Forelimb muscle (tissue), 1 donor: ENCODE data around the gene VPS26A. TPM values are rescaled to one million over a fixed set of nuclear protein-coding genes. Genes with fewer than 3 reads are reported as not detected.
"Not testable (repeated sequence)": the region's sequence is repeated elsewhere in the genome, so short reads cannot be mapped to it uniquely, and the experiment has no call there.

ENCODE experiments used
- DNase-seq: peaks from one replicate; pipeline ENCODE4 v3.0.0-alpha.2; 2013; ENCODE audit warnings: low read depth
- polyA plus RNA-seq: library from polyadenylated mRNA; unstranded; fragments of 120-200 nt; gene quantifications from one replicate; pipeline ENCODE4 v1.2.1, GENCODE V29; 2013; ENCODE audit not compliant: insufficient read length

The VPS26A gene
- polyA plus RNA-seq, 1 donor = 41.6 TPM

- DNase-seq = no peak
These were observed 21.5 kb upstream of the VPS26A start for GRCh38 chr10:69102440-69102839.

- no peak for DNase-seq
These were observed 20.2 kb upstream of the VPS26A start for GRCh38 chr10:69103784-69104183.

GRCh38 chr10:69104994-69105790, 18.8 kb upstream of the VPS26A start:
- no peak for DNase-seq

GRCh38 chr10:69107176-69107490, 16.8 kb upstream of the VPS26A start:
- DNase-seq = no peak

GRCh38 chr10:69107699-69108098, 16.3 kb upstream of the VPS26A start:
- DNase-seq = no peak

GRCh38 chr10:69119896-69120295, 4.1 kb upstream of the VPS26A start:
- no peak for DNase-seq

- DNase-seq = no peak
These were observed 652 bp upstream of the VPS26A start for GRCh38 chr10:69123306-69123746.

- DNase-seq = no peak
These were observed 738 bp downstream of the VPS26A start for GRCh38 chr10:69124563-69125268.

GRCh38 chr10:69125554-69125953, 1.6 kb downstream of the VPS26A start:
- DNase-seq = no peak

GRCh38 chr10:69130251-69130650, 6.3 kb downstream of the VPS26A start:
- DNase-seq = no peak

- no peak for DNase-seq
These were observed 16.0 kb downstream of the VPS26A start for GRCh38 chr10:69139961-69140360.

GRCh38 chr10:69141304-69141703, 17.3 kb downstream of the VPS26A start:
- DNase-seq = no peak

- not testable (repeated sequence) for DNase-seq
These were observed 18.1 kb downstream of the VPS26A start for GRCh38 chr10:69142074-69142473.

GRCh38 chr10:69142983-69143382, 19.0 kb downstream of the VPS26A start:
- no peak for DNase-seq

GRCh38 chr10:69145329-69145728, 21.4 kb downstream of the VPS26A start:
- DNase-seq = no peak

GRCh38 chr10:69145864-69146263, 21.9 kb downstream of the VPS26A start:
- no peak for DNase-seq

- no peak for DNase-seq
These were observed 22.8 kb downstream of the VPS26A start for GRCh38 chr10:69146759-69147158.

- DNase-seq = no peak
These were observed 28.0 kb downstream of the VPS26A start for GRCh38 chr10:69151984-69152383.

- no peak for DNase-seq
These were observed 29.2 kb downstream of the VPS26A start for GRCh38 chr10:69153227-69153626.

GRCh38 chr10:69160809-69161241, 36.8 kb downstream of the VPS26A start:
- no peak for DNase-seq

- DNase-seq = no peak
These were observed 44.5 kb downstream of the VPS26A start for GRCh38 chr10:69168493-69168892.

- no peak for DNase-seq
These were observed 48.4 kb downstream of the VPS26A start for GRCh38 chr10:69172241-69172982.

GRCh38 chr10:69175326-69175725, 51.3 kb downstream of the VPS26A start:
- not testable (repeated sequence) for DNase-seq
